Naive B cell (primary cell): ENCODE results near the gene MPP3. TPM values are rescaled to one million over a fixed set of nuclear protein-coding genes. Genes with fewer than 3 reads are reported as not detected.

Experiments used
- ATAC-seq, 2 donors: fragments of 150-1000 bp; cut with Tn5 transposase; 2 replicates each; pipeline ENCODE4 v1.10.0; 2021; ENCODE audit warnings: low read depth in 2 of 2, mild to moderate bottlenecking in 2 of 2, moderate library complexity in 2 of 2
- DNase-seq: peaks from one replicate; pipeline ENCODE4 v3.0.0; 2022
- H3K27ac Mint-ChIP-seq, 6 donors: one replicate each; pipeline ENCODE4 v1.8.0; 2020 to 2022; ENCODE audit warnings: mild to moderate bottlenecking in 6 of 6, mixed read lengths in 6 of 6, moderate library complexity in 5 of 6, inconsistent platforms in 2 of 6
- H3K27me3 Mint-ChIP-seq, 3 donors: one replicate each; pipeline ENCODE4 v1.8.0; 2021 to 2022; ENCODE audit warnings: mixed read lengths in 3 of 3, mild to moderate bottlenecking in 1 of 3
- H3K36me3 Mint-ChIP-seq, 2 donors: one replicate each; pipeline ENCODE4 v1.8.0; 2020 to 2022; ENCODE audit warnings: mixed read lengths in 2 of 2, inconsistent platforms in 1 of 2, mild to moderate bottlenecking in 1 of 2
- H3K4me1 Mint-ChIP-seq, 3 donors: one replicate each; pipeline ENCODE4 v1.8.0; 2020 to 2022; ENCODE audit warnings: mixed read lengths in 3 of 3, inconsistent platforms in 1 of 3, mild to moderate bottlenecking in 1 of 3, moderate library complexity in 1 of 3
- H3K4me3 Mint-ChIP-seq, 8 donors: one replicate each; pipeline ENCODE4 v1.8.0; 2020 to 2022; ENCODE audit warnings: mild to moderate bottlenecking in 8 of 8, mixed read lengths in 8 of 8, moderate library complexity in 8 of 8, inconsistent platforms in 2 of 8
- H3K9me3 Mint-ChIP-seq, 7 donors: one replicate each; pipeline ENCODE4 v1.8.0; 2020 to 2022; ENCODE audit warnings: mixed read lengths in 7 of 7, mild to moderate bottlenecking in 5 of 7, inconsistent platforms in 2 of 7, moderate library complexity in 1 of 7
- polyA plus RNA-seq, 6 donors: library from polyadenylated mRNA; unstranded; fragments of 300-500 nt; fragmentation: Illumina TruSeq; gene quantifications; one replicate each; pipeline ENCODE4 v1.2.3, GENCODE V29; 2021; ENCODE audit warnings: low read depth in 6 of 6

Gene MPP3
- polyA plus RNA-seq, 6 donors from 2014 or later = not detected

DNA sequence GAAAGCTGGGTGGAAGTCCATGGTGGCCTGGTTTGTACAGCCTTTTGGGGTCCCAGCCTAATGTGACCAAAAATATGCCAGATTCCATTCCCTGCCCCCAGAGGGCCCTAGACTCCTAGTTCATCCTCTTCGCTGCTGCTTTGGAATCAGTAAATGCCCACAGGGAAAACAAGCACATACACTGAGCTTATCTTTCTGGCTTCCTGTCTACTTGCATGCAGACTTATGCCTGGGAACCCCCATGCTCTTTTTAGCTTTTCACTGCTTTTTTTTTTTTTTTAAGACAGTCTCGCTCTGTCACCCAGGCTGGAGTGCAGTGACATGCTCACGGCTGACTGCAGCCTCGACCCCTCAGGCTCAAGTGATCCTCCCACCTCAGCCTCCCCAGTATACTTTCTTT is 7.9 kb upstream of the MPP3 start:
- H3K9me3 Mint-ChIP-seq = peaks cover 0 to 5% (median 0%) of the 10 kb centered on the region in 7 donors
- peaks cover 0 to 7% of the 10 kb centered on the region in 2 donors for H3K36me3 Mint-ChIP-seq
- H3K27me3 Mint-ChIP-seq = peaks cover 12 to 34% (median 26%) of the 10 kb centered on the region in 3 donors
- ATAC-seq = peak in 1 of 2 donors; percentile 42
- H3K4me3 Mint-ChIP-seq = no peak overlapping the region
- H3K4me1 Mint-ChIP-seq = peaks cover 0 to 4% (median 0%) of the 10 kb centered on the region in 3 donors
- no peak overlapping the region for H3K27ac Mint-ChIP-seq
- no peak for DNase-seq

DNA sequence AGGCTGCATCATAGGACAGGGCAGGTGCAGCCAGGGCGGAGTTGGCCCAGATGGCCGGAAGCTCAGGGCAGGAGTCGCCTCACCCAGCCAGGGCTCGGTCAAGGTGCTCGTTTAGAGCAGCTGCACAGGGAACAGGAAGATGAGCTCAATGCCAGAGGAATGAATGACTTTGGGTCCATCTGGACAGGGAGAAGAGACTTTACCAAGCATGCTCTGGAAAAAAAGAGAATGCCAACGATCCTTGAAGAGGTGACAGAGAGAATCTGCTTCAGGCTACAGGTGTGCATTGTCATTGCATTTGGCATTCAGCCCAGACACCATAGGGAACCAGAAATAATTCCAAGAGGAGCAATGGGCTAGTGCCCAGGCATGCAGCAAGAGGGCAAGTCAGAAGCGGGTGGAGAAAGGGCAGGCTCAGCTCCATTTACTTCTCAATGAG is 6.7 kb upstream of the MPP3 start:
- DNase-seq (no peak), ATAC-seq (no peak)
- peaks cover 12 to 42% (median 32%) of the 10 kb centered on the region in 3 donors for H3K27me3 Mint-ChIP-seq
- peaks cover 0 to 7% of the 10 kb centered on the region in 2 donors for H3K36me3 Mint-ChIP-seq
- H3K4me3 Mint-ChIP-seq = no peak overlapping the region
- H3K4me1 Mint-ChIP-seq = peaks cover 0 to 4% (median 0%) of the 10 kb centered on the region in 3 donors
- H3K9me3 Mint-ChIP-seq = peaks cover 0 to 5% (median 0%) of the 10 kb centered on the region in 7 donors
- H3K27ac Mint-ChIP-seq = no peak overlapping the region

- H3K4me3 Mint-ChIP-seq = peak overlapping the region in 7 of 8 donors; percentile 52 to 89 (median 72)
- no peak for DNase-seq
- H3K27ac Mint-ChIP-seq = no peak overlapping the region
- H3K27me3 Mint-ChIP-seq = peaks cover 48 to 71% (median 58%) of the 10 kb centered on the region in 3 donors
- H3K4me1 Mint-ChIP-seq = peaks cover 7 to 14% (median 13%) of the 10 kb centered on the region in 3 donors
- ATAC-seq = no peak
- no peaks in the 10 kb centered on the region for H3K9me3 Mint-ChIP-seq
- peaks cover 0 to 11% of the 10 kb centered on the region in 2 donors for H3K36me3 Mint-ChIP-seq
Observed at GRCh38 chr17:43834106-43834505, 1.2 kb upstream of the MPP3 start.

- peaks cover 7 to 14% (median 13%) of the 10 kb centered on the region in 3 donors for H3K4me1 Mint-ChIP-seq
- H3K4me3 Mint-ChIP-seq = peak overlapping the region; percentile 67 to 87 (median 82)
- peaks cover 0 to 11% of the 10 kb centered on the region in 2 donors for H3K36me3 Mint-ChIP-seq
- no peak for DNase-seq
- peaks cover 45 to 76% (median 64%) of the 10 kb centered on the region in 3 donors for H3K27me3 Mint-ChIP-seq
- no peaks in the 10 kb centered on the region for H3K9me3 Mint-ChIP-seq
- peak; percentile 36 to 41 for ATAC-seq
- H3K27ac Mint-ChIP-seq = no peak overlapping the region
Observed at GRCh38 chr17:43832168-43832975, 574 bp downstream of the MPP3 start.

DNA sequence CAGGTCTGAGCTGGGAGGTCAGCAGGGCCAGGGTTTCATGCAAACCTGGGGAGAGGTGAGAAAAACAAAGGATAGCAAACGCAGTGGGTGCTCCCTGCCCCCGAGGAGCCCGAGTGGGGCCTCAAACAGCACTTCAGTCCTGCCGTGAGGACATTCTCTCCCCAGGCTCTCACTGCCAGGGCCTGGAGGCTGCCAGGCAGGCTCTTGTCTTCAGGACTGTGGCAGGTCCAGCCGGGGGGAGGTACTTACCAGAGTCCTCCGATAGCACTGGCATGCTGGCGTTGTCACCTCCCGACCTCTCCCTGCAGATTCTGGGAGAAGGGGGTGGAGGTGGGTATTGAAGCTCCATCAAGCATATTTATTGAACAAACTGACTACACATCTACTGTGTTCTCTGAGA is 1.3 kb downstream of the MPP3 start:
- Mint-ChIP-seq H3K4me3 (peak overlapping the region; percentile 9 to 84 (median 76)), H3K36me3 (peaks cover 0 to 11% of the 10 kb centered on the region in 2 donors), H3K27me3 (peaks cover 45 to 73% (median 64%) of the 10 kb centered on the region in 3 donors), H3K4me1 (peaks cover 7 to 14% (median 13%) of the 10 kb centered on the region in 3 donors), H3K9me3 (no peaks in the 10 kb centered on the region), H3K27ac (no peak overlapping the region)
- no peak for DNase-seq
- ATAC-seq = no peak

DNA sequence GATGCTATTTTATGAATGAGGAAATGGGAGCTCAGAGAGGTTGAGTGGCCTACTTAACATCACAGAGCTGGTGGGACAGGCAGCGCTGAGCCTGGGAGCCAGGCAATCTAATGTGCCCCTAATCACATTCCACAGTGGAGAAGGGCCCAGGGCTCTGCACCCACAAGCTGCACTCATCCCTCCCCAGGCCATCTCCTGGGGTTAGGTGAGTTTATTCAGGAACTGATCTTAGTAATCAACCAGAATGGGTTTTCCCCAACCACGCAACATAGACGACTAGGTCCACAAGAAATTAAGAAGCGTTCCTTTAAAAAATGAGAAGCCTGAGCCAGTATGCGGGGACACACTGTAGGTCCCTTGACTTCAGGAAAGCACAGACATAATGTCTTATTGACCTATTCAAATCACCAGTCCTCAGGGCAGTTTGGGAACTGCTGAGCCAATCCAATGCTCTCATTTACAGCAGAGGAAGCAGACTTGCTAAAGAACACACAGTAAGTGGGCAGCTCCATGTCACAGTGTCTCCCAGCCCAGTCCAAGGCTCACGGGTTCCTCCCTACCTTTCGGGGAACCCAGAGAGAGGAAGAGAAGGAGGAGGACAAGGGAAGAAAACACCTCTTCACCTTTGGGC is 2.3 kb downstream of the MPP3 start:
- DNase-seq (no peak), ATAC-seq (peak; percentile 27 to 32)
- peaks cover 7 to 14% (median 13%) of the 10 kb centered on the region in 3 donors for H3K4me1 Mint-ChIP-seq
- no peaks in the 10 kb centered on the region for H3K9me3 Mint-ChIP-seq
- H3K27me3 Mint-ChIP-seq = peaks cover 39 to 63% (median 56%) of the 10 kb centered on the region in 3 donors
- peak overlapping the region in 7 of 8 donors; percentile 6 to 81 (median 76) for H3K4me3 Mint-ChIP-seq
- no peak overlapping the region for H3K27ac Mint-ChIP-seq
- H3K36me3 Mint-ChIP-seq = peaks cover 0 to 11% of the 10 kb centered on the region in 2 donors

DNA sequence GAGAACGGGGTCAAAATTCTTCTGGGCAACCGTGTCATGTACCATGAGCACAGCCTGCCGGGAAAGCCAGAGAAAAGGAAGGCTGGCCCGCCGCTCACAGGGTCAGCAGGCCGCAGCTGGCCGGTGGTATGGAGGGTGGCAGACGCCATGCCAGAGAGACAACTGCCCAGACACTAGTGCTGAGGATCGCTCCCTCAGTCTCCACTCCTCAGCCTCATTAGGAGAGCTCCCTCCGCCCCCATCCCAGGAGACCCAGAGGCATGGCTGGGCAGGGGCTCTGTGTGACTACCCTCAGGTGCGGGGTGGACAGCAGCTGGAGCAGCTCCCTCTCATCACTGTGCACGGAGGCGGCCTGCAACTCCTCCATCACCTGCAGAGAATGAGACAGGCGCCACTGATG is 3.2 kb downstream of the MPP3 start:
- peaks cover 7 to 14% (median 13%) of the 10 kb centered on the region in 3 donors for H3K4me1 Mint-ChIP-seq
- ATAC-seq = no peak
- no peak overlapping the region for H3K27ac Mint-ChIP-seq
- H3K36me3 Mint-ChIP-seq = peaks cover 0 to 11% of the 10 kb centered on the region in 2 donors
- no peaks in the 10 kb centered on the region for H3K9me3 Mint-ChIP-seq
- no peak overlapping the region for H3K4me3 Mint-ChIP-seq
- DNase-seq = no peak
- H3K27me3 Mint-ChIP-seq = peaks cover 39 to 54% (median 52%) of the 10 kb centered on the region in 3 donors

- DNase-seq (no peak), ATAC-seq (no peak)
- Mint-ChIP-seq H3K9me3 (no peaks in the 10 kb centered on the region), H3K27me3 (peaks cover 25 to 38% (median 36%) of the 10 kb centered on the region in 3 donors), H3K27ac (no peak overlapping the region), H3K36me3 (no peaks in the 10 kb centered on the region), H3K4me3 (no peak overlapping the region), H3K4me1 (peaks cover 0 to 7% (median 3%) of the 10 kb centered on the region in 3 donors)
Observed at GRCh38 chr17:43827596-43827995, 5.3 kb downstream of the MPP3 start.

- H3K4me3 Mint-ChIP-seq = no peak overlapping the region
- H3K9me3 Mint-ChIP-seq = no peaks in the 10 kb centered on the region
- DNase-seq (no peak), ATAC-seq (no peak)
- peaks cover 13 to 25% (median 23%) of the 10 kb centered on the region in 3 donors for H3K27me3 Mint-ChIP-seq
- no peak overlapping the region for H3K27ac Mint-ChIP-seq
- peaks cover 0 to 6% (median 0%) of the 10 kb centered on the region in 3 donors for H3K4me1 Mint-ChIP-seq
- no peaks in the 10 kb centered on the region for H3K36me3 Mint-ChIP-seq
Observed at GRCh38 chr17:43826206-43826605, 6.7 kb downstream of the MPP3 start.

GRCh38 chr17:43825567-43825966 is 7.4 kb downstream of the MPP3 start:
- H3K4me3 Mint-ChIP-seq = no peak overlapping the region
- DNase-seq = no peak
- ATAC-seq = no peak
- H3K4me1 Mint-ChIP-seq = peaks cover 0 to under 1% (median 0%) of the 10 kb centered on the region in 3 donors
- H3K9me3 Mint-ChIP-seq = no peaks in the 10 kb centered on the region
- H3K27ac Mint-ChIP-seq = no peak overlapping the region
- H3K27me3 Mint-ChIP-seq = peaks cover 6 to 25% (median 23%) of the 10 kb centered on the region in 3 donors
- no peaks in the 10 kb centered on the region for H3K36me3 Mint-ChIP-seq

DNA sequence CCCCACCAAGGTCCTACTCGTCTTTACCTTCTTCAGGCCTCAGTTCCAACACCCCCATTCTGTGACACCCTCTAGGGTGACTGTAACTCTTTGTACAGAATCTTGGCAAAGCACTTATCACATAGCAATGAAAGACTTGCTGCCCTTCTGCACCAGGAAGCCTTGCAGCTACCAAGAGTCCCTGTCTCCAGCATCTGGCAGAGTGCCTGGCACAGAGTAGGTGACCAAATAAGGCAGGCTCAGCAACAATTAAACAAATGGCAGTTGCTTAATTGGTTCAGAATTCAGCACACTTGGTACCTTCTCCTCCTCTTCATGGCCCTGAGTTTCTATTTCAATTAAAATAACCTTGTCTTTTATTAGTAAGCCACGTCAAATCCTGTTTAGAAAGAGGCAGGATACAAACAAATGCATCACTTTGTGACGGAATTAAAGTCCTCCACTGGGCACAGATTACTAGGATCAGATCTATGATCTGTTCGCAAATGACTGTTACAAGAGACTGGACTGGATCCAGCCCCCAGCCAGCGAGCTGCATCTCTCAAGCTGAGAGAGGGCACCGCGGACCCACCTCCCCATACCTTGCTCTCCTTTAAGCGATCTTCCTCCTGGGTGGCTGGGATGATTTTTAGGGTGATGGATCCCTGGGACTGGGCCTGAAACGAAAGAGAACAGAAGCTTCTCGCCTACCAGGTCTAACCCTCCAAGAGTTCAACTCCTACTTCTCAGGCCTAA is 9.4 kb downstream of the MPP3 start:
- ATAC-seq (no peak), DNase-seq (no peak)
- Mint-ChIP-seq H3K27ac (no peak overlapping the region), H3K9me3 (no peaks in the 10 kb centered on the region), H3K4me1 (no peaks in the 10 kb centered on the region), H3K4me3 (no peak overlapping the region), H3K27me3 (peaks cover 0 to 14% (median 12%) of the 10 kb centered on the region in 3 donors), H3K36me3 (no peaks in the 10 kb centered on the region)

GRCh38 chr17:43822570-43823190 is 10.3 kb downstream of the MPP3 start:
- ATAC-seq (no peak), DNase-seq (no peak)
- Mint-ChIP-seq H3K4me1 (no peaks in the 10 kb centered on the region), H3K27ac (no peak overlapping the region), H3K36me3 (no peaks in the 10 kb centered on the region), H3K4me3 (no peak overlapping the region), H3K27me3 (peaks cover 0 to 12% (median 11%) of the 10 kb centered on the region in 3 donors), H3K9me3 (no peaks in the 10 kb centered on the region)

GRCh38 chr17:43820759-43821158 is 12.2 kb downstream of the MPP3 start:
- DNase-seq (no peak), ATAC-seq (no peak)
- Mint-ChIP-seq H3K9me3 (no peaks in the 10 kb centered on the region), H3K4me1 (no peaks in the 10 kb centered on the region), H3K36me3 (no peaks in the 10 kb centered on the region), H3K4me3 (no peak overlapping the region), H3K27me3 (peaks cover 0 to 23% (median 12%) of the 10 kb centered on the region in 3 donors), H3K27ac (no peak overlapping the region)
